Activated CD8-positive, alpha-beta memory T cell treated with anti-CD3 and anti-CD28 coated beads, Interleukin-2, amount 50 U/mL, for 4 hours (primary cell): ENCODE results near the gene C4A.
"Not testable (repeated sequence)": the region's sequence is repeated elsewhere in the genome, so short reads cannot be mapped to it uniquely, and the experiment has no call there.

Experiments used
- DNase-seq: peaks from one replicate; pipeline ENCODE4 v3.0.0-alpha.2; 2020

The C4A gene

GRCh38 chr6:31981744-31982143, at the start of gene C4A:
Gene C4A (plus strand): TSS chr6:31982057. CDS start chr6:31982108, 51 bp downstream.
- not testable (repeated sequence) for DNase-seq

GRCh38 chr6:31932137-31932536, 49.7 kb upstream of the C4A start:
- DNase-seq = not testable (repeated sequence)

- DNase-seq = no peak
Measured at GRCh38 chr6:31933537-31933936, 48.3 kb upstream of the C4A start.

- DNase-seq = no peak
Measured at GRCh38 chr6:31935021-31935420, 46.8 kb upstream of the C4A start.

- DNase-seq = no peak
Measured at GRCh38 chr6:31935823-31936222, 46.0 kb upstream of the C4A start.

GRCh38 chr6:31940256-31940664, 41.6 kb upstream of the C4A start:
- no peak for DNase-seq

GRCh38 chr6:31943742-31944141, 38.1 kb upstream of the C4A start:
- no peak for DNase-seq

- no peak for DNase-seq
Measured at GRCh38 chr6:31945154-31945506, 36.7 kb upstream of the C4A start.

GRCh38 chr6:31945507-31946369, 36.1 kb upstream of the C4A start, which contains the start of gene CFB:
Gene CFB (plus strand): TSS chr6:31946095. CDS start chr6:31946222, 127 bp downstream.
- DNase-seq = no peak

GRCh38 chr6:31946370-31946885, 35.4 kb upstream of the C4A start:
- DNase-seq = no peak

GRCh38 chr6:31947070-31947675, 34.7 kb upstream of the C4A start:
- no peak for DNase-seq

GRCh38 chr6:31947864-31948263, 34.0 kb upstream of the C4A start:
- no peak for DNase-seq

- DNase-seq = no peak
Measured at GRCh38 chr6:31948306-31948705, 33.6 kb upstream of the C4A start.

- DNase-seq = no peak
Measured at GRCh38 chr6:31948753-31949413, 33.0 kb upstream of the C4A start.

GRCh38 chr6:31949926-31950548, 31.8 kb upstream of the C4A start:
- DNase-seq = no peak

- DNase-seq = no peak
Measured at GRCh38 chr6:31952140-31952805, 29.6 kb upstream of the C4A start.

- no peak for DNase-seq
Measured at GRCh38 chr6:31952890-31953289, 29.0 kb upstream of the C4A start.

- no peak for DNase-seq
Measured at GRCh38 chr6:31954511-31954910, 27.3 kb upstream of the C4A start.

- DNase-seq = no peak
Measured at GRCh38 chr6:31956796-31957195, 25.1 kb upstream of the C4A start.

GRCh38 chr6:31958412-31958740, 23.5 kb upstream of the C4A start:
- no peak for DNase-seq

- DNase-seq = peak; percentile 99
Measured at GRCh38 chr6:31958741-31959739, 22.8 kb upstream of the C4A start, which contains the start of the genes NELFE and SKIC2. Gene NELFE (minus strand): TSS chr6:31958971. CDS start chr6:31958446, 525 bp downstream. Gene SKIC2 (plus strand): TSS chr6:31959175. CDS start chr6:31959193, 18 bp downstream.
